Stimulated activated CD8-positive, alpha-beta memory T cell treated with anti-CD3 and anti-CD28 coated beads, Interleukin-15, amount 100 ng/mL, for 1 hour (primary cell): ENCODE results near the gene MID1.

Source experiments
- DNase-seq: peaks from one replicate; pipeline ENCODE4 v3.0.0-alpha.2; 2020; ENCODE audit warnings: low read depth

The MID1 gene

GRCh38 chrX:10529344-10529743 is 91.0 kb downstream of the MID1 start:
- DNase-seq, result no peak

DNA sequence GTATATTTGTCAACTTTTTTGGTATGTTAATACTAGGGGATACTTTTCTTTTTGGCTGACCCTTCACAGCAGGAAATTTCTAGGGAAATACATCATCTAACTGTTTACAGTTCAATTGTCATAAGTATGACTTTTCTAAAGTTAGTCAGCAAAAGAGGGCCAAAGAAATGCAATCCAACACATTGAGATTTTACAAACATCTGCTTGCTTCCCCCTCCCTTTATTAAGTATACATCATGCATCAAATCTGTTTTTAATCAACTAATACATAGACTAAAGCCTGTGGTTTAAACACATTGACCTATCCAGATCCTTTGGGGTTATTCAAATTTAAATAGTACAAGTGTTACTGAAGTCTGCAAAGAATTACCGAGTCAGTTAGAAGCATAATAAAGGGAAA is 93.9 kb downstream of the MID1 start:
- DNase-seq, result no peak

GRCh38 chrX:10525381-10526120 is 94.8 kb downstream of the MID1 start:
- no peak for DNase-seq

- DNase-seq, result no peak
Measured at GRCh38 chrX:10524578-10524977, 95.8 kb downstream of the MID1 start.

DNA sequence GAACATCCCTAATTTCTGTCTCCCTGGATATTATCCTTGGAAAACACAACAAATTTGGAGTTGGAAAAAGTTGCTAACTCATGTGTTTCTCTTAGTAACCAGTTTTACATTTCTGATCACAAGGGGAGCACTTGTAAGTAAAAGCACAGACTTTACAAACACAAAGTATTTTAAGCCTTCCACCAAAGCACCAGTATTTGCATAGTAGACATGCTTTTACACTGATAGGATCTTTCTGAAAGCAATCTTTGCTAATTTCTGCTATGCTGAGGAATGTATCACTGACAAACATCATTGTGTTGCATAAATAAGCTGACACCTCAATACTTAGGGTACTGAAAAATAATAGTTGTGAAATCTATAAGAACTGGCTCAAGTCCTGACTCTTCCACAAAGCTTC is 100.6 kb downstream of the MID1 start:
- DNase-seq, result no peak

GRCh38 chrX:10519278-10519677 is 101.1 kb downstream of the MID1 start:
- no peak for DNase-seq

DNA sequence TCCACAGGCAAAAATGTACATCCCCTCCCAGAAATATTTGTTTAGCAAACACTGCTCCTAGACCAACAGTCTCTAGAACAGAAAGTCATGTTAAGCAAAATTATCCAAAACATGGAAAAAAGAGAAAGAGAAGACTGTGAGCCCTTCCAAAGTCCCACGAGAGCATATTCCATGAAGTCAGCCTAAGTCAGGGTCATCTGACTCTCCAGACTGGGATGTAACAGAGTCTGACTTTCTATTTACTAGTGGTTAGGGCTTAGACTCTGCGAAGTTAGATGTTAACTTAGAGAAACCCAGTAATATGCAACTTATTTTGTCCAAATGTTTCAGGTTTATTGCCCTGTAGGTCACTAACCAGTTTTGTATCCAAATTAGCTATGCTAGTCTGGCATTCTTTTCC is 102.3 kb downstream of the MID1 start:
- DNase-seq, result no peak

DNA sequence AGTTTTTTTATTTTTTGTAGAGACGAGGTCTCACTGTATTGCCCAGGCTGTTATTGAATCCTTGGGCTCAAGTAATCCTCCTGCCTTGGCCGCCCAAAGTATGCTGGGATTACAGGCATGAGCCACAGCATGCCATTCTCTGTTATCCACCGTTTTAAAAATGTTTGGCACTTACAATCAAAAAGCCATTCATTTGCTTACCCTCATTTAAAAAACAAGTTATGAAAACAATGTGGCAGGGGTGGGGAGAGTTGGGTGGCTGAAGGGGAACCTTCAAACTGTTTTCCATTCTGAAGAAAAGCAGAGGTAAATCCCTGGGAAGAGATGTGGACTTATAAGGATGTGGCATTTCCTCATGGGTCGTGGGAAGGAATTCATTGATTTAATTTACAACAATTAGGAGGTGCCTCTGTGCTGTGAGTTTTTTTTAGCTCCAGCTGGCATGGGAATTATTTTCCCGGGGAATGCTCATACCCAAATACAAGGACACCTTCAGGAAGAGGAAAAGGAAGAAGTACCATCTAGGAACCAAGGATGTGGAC is 103.5 kb downstream of the MID1 start:
- no peak for DNase-seq

GRCh38 chrX:10514891-10515290 is 105.5 kb downstream of the MID1 start:
- no peak for DNase-seq

- DNase-seq, result no peak
Measured at GRCh38 chrX:10513974-10514373, 106.4 kb downstream of the MID1 start.

DNA sequence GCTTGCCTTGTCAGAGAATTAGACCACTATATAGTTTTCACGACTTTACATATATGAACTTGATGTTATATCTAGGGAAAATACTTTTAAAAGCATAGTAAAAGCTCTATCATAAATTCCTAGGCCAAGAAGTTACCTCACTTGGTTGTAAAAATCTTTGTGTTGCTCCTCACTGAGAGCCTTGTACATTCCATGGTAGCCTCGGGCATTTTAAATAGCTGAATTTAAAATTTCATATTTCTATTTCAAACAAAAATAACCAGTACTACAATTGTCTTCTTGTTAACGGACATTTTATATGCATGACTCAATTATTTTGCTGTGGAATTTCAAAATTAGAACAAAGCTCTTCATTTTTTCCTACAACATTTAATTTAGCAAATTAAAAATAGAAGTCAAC is 107.6 kb downstream of the MID1 start:
- no peak for DNase-seq

DNA sequence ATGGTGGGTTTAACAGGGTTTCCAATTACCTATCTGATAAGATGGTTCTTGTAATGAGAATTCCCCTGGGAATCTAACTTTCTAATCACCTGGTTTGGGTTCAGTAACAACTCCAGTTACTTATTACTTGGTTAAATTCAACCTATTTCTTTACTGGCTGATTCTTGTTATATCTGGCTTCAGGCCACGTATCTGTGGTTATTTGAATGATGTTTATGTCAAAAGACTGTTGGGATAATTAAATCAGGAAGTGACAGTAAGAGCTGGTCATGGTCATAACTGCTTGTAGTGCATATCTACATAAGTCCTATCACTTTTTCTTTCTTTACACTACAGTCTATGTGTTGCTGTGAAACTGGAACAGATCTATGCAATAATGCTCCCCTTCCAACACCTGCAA is 108.1 kb downstream of the MID1 start:
- DNase-seq, result no peak

GRCh38 chrX:10509397-10509796 is 111.0 kb downstream of the MID1 start:
- DNase-seq, result no peak

- DNase-seq, result no peak
Measured at GRCh38 chrX:10508891-10509290, 111.5 kb downstream of the MID1 start.

- no peak for DNase-seq
Measured at GRCh38 chrX:10507876-10508275, 112.5 kb downstream of the MID1 start.

DNA sequence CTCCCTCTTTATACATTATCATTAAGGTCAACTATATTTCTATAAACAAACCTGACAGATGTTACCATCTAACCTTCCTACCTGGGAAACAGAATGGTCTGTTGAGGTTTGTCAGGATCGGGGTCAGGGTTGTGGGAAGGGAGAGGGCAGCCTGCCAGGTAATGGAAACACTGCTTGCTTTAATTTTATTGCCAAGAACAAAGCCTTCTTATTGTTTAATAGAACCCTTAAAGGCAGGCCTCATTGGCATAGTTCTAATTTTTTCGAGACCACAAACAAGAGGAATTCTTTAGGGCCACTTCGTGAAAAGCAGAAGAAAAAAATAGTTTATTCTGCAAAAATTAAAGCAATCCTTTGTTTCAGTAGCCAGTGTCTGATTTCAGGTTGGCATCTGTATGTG is 113.2 kb downstream of the MID1 start:
- no peak for DNase-seq

DNA sequence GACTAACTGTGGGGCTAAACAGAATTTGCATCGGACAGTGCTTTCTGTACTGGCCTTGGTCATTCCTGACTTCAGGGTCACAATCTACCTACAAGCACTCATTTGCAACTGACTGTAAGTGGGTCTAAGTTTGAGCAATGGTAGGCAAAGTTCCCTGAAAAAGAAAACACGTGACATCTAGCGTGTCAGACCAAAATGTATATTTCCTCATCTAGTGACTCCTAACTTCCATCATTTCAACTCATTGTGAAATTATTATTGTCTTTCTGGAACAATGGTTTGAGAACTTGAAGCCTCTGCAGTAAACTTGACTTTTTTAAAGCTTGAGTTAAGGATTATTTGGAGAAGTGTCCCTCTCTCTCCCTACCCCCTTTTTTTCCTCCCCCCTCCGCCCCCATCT is 113.6 kb downstream of the MID1 start:
- DNase-seq, result no peak

DNA sequence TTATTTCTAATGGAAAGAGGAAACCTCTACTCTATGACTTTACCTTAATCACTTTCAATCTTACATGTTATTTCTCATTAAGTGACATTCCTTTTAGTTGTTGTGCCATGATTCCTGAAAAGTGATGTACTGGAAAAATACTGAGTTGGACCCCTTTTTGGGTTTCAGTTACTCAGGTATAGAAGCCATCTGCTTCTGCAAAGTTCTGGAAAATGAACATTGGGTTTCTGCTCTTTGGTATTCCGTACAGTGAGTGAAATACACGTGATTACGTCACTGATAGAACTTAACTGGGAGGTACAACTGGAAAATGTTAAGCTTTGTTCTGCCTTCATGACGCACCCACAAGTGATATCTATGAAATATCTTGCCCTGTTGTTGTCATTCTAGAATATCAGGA is 114.7 kb downstream of the MID1 start:
- no peak for DNase-seq

- no peak for DNase-seq
Measured at GRCh38 chrX:10502961-10503360, 117.4 kb downstream of the MID1 start.

DNA sequence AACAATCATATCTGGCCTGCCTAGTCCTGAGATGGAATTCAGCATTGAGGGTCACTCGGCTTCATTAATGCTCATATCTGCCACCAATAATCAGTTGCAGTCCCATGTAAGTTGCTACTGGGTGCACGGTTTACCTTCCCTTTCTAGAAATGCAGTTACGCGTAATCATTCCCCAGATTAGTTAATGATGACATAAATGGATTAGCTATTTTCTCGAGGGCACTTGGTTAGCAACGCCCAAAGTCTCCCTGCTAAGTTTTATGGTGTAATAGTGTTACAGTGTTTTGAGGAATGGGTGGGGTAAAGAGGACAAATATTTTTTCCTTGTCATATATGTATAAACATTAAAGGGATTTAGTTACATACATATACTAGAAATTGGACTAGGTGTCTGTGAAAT is 118.8 kb downstream of the MID1 start:
- DNase-seq, result no peak

- DNase-seq, result no peak
Measured at GRCh38 chrX:10496345-10496965, 123.9 kb downstream of the MID1 start.

- DNase-seq, result no peak
Measured at GRCh38 chrX:10495677-10496076, 124.7 kb downstream of the MID1 start.

GRCh38 chrX:10492250-10492649 is 128.1 kb downstream of the MID1 start:
- no peak for DNase-seq

GRCh38 chrX:10486373-10486772 is 134.0 kb downstream of the MID1 start:
- DNase-seq, result no peak
